Panc1 (cell line): Measurements from ENCODE around the gene CEP68. TPM values are rescaled to one million over a fixed set of nuclear protein-coding genes. Genes with fewer than 3 reads are reported as not detected.

Experiments
- ATAC-seq: fragments of 200-7000 bp; cut with Tn5 transposase; 2 replicates; pipeline ENCODE4 v1.9.1; 2020; ENCODE audit warnings: mild to moderate bottlenecking, moderate library complexity
- BruUV-seq: library from RNA; stranded (reverse); fragments of 400-500 nt; replicated peaks from 2 replicates; lab custom pipeline; 2021; lab: Mats Ljungman, UMichigan
- CTCF ChIA-PET: fragments of 300-600 bp; sonication (Branson Sonifier 250); formaldehyde crosslinking; loops from one replicate; lab custom pipeline; 2022; ENCODE audit warnings: antibody characterized with exemption; lab: Charles Lee
- POLR2A ChIA-PET: fragments of 300-600 bp; sonication (Branson Sonifier 250); formaldehyde crosslinking; loops from one replicate; lab custom pipeline; 2022; ENCODE audit warnings: antibody characterized with exemption; lab: Charles Lee
- DNase-seq: peaks from one replicate; pipeline ENCODE4 v3.0.0-alpha.2; 2010; ENCODE audit warnings: low read depth, low spot score
- H3K27ac ChIP-seq: 2 replicates; pipeline ENCODE4 v1.5.1; 2011; ENCODE audit warnings: mild to moderate bottlenecking, low read length, inconsistent platforms
- H3K27me3 ChIP-seq: fragments of 200-500 bp; sonication (Bioruptor generic); 2 replicates; pipeline ENCODE4 v1.6.0; 2014; ENCODE audit warnings: low read length, inconsistent platforms; ENCODE audit not compliant: control insufficient read depth, insufficient read depth
- H3K36me3 ChIP-seq: fragments of 200-500 bp; sonication (Bioruptor generic); 2 replicates; pipeline ENCODE4 v1.5.1; 2014; ENCODE audit warnings: inconsistent platforms, mild to moderate bottlenecking, low read length, moderate library complexity; ENCODE audit not compliant: control insufficient read depth, insufficient read depth
- H3K4me1 ChIP-seq: 2 replicates; pipeline ENCODE4 v1.5.1; 2011; ENCODE audit warnings: inconsistent platforms, mild to moderate bottlenecking, low read length, moderate library complexity; ENCODE audit not compliant: control insufficient read depth, insufficient read depth
- H3K4me3 ChIP-seq, 2 experiments: 2 replicates each; pipeline ENCODE4 v1.5.1; 2011 to 2012; ENCODE audit warnings: low read depth in 2 of 2, low read length in 2 of 2, mild to moderate bottlenecking in 2 of 2, inconsistent platforms in 1 of 2, moderate library complexity in 1 of 2
- H3K9me3 ChIP-seq: fragments of 200-500 bp; sonication (Bioruptor generic); 2 replicates; pipeline ENCODE4 v1.5.1; 2014; ENCODE audit warnings: low read depth, mild to moderate bottlenecking, inconsistent platforms, low read length, moderate library complexity; ENCODE audit not compliant: control insufficient read depth, insufficient read depth
- CTCF ChIP-seq: fragments of 450-650 bp; IDR thresholded peaks from 2 replicates; pipeline ENCODE4 v1.5.1; 2017; ENCODE audit warnings: mild to moderate bottlenecking
- POLR2AphosphoS5 ChIP-seq: IDR thresholded peaks from 2 replicates; pipeline ENCODE4 v1.6.1; 2012; ENCODE audit warnings: mild to moderate bottlenecking, low read depth, low read length, moderate library complexity
- REST ChIP-seq, 2 experiments: IDR thresholded peaks; 2 replicates each; pipeline ENCODE4 v1.6.1; 2011 to 2012; ENCODE audit warnings: low read depth in 2 of 2, control low read depth in 1 of 2, low read length in 1 of 2, mild to moderate bottlenecking in 1 of 2, moderate library complexity in 1 of 2; ENCODE audit not compliant: insufficient read depth in 1 of 2
- SIN3A ChIP-seq: IDR thresholded peaks from 2 replicates; pipeline ENCODE4 v1.6.1; 2012; ENCODE audit warnings: low read depth, mild to moderate bottlenecking, low read length, moderate library complexity, borderline replicate concordance; ENCODE audit not compliant: insufficient read depth
- TCF7L2 ChIP-seq: IDR thresholded peaks from 2 replicates; pipeline ENCODE4 v1.6.1; 2011; ENCODE audit warnings: mild to moderate bottlenecking, low read depth, low read length, inconsistent platforms
- in situ Hi-C: cut with HindIII; loops from 2 replicates; pipeline ENCODE4 v1.10.0; 2016; ENCODE audit warnings: low sequenced_read_pairs, low pct_unique_long_range_greater_than_20kb
- intact Hi-C: fragments of 100-400 bp; cut with micrococcal nuclease; formaldehyde crosslinking; loops from one replicate; pipeline ENCODE4 v1.10.0; 2022; ENCODE audit not compliant: unreplicated experiment
- total RNA-seq: library from RNA; stranded (reverse); gene quantifications from one replicate; pipeline ENCODE4 v1.2.1, GENCODE V29; 2021; ENCODE audit not compliant: unreplicated experiment

Gene CEP68
- total RNA-seq, 1 experiment from 2014 or later: 13.3 TPM

GRCh38 chr2:65049010-65049639, 7.1 kb upstream of the CEP68 start:
- intact Hi-C loops: loop anchor here (10.0 kb wide), 1 partner anchor 526 kb away; no protein-coding TSS in a partner anchor
- no peaks in the 10 kb centered on the region for H3K4me1 ChIP-seq
- peaks cover 8% of the 10 kb centered on the region; the same call in 1 of the 2 replicates for H3K9me3 ChIP-seq
- BruUV-seq: no TSS peak
- ChIA-PET POLR2A (no interaction called here), CTCF (no interaction called here)
- DNase-seq (no peak), ATAC-seq (no peak)
- H3K27me3 ChIP-seq: no peaks in the 10 kb centered on the region
- H3K36me3 ChIP-seq: no peaks in the 10 kb centered on the region; the same call in 1 of the 2 replicates
- in situ Hi-C loops: no loop called here
- no peak for TF ChIP-seq SIN3A
- TF ChIP-seq REST (IDR thresholded peaks at IDR 0.05; ENCODE audit: insufficient read depth in 1 of 2, low read depth in 2 of 2, low read length in 1 of 2): no peak
- no peak for TF ChIP-seq TCF7L2
- no peak for TF ChIP-seq POLR2AphosphoS5
- no peak for TF ChIP-seq CTCF
- H3K27ac ChIP-seq: no peak overlapping the region
- no peak overlapping the region for H3K4me3 ChIP-seq

- peaks cover 8% of the 10 kb centered on the region; the same call in 1 of the 2 replicates for H3K9me3 ChIP-seq
- peaks cover 5% of the 10 kb centered on the region; the same call in 1 of the 2 replicates for H3K4me1 ChIP-seq
- no TSS peak for BruUV-seq
- DNase-seq (no peak), ATAC-seq (no peak)
- no peak overlapping the region for H3K4me3 ChIP-seq
- no peak overlapping the region for H3K27ac ChIP-seq
- ChIA-PET POLR2A (no interaction called here), CTCF (interaction anchor here (0.6 kb wide), 1 partner anchor 139 kb away, joined by 6 read pairs; no protein-coding TSS in a partner anchor)
- intact Hi-C loops: no loop called here
- no peaks in the 10 kb centered on the region for H3K27me3 ChIP-seq
- TF ChIP-seq POLR2AphosphoS5 (no peak), CTCF (no peak), REST (IDR thresholded peaks at IDR 0.05; ENCODE audit: insufficient read depth in 1 of 2, low read depth in 2 of 2, low read length in 1 of 2) (no peak), SIN3A (no peak), TCF7L2 (no peak)
- H3K36me3 ChIP-seq: no peaks in the 10 kb centered on the region; the same call in 1 of the 2 replicates
- in situ Hi-C loops: no loop called here
Measured at GRCh38 chr2:65050931-65051330, 5.3 kb upstream of the CEP68 start.
